Measurements from ENCODE around the gene KLF7. TPM values are rescaled to one million over a fixed set of nuclear protein-coding genes. Genes with fewer than 3 reads are reported as not detected.
A peak's percentile ranks its signal among the peaks of the same experiment; 100 is the strongest.

The KLF7 gene
- total and polyA plus RNA-seq, 5 donors from 2014 or later, result 5.9 to 64.3 (median 9.3) TPM

DNA sequence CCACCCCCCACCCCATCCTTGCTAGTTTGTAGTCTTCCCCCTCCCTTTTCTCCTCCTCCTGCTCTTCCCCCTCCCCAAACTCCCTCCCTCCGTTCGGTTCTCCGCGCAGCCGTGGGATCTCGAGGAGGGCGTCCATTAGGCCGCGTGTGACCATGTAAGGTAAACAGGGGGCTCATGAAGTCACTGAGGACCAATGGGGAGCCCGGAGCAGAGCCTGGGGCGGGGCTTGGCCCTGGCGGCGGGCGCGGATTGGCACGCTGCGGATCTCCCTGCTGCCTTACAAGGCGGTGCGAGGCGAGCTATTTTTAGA is 246 bp upstream of the KLF7 start:
- peak; percentile 91 to 93 for ATAC-seq (ENCODE audit: low read depth in 2 of 2)
- peak overlapping the region; percentile 95 to 99 (median 98) for H3K4me3 Mint-ChIP-seq
- H3K27ac Mint-ChIP-seq, result peak overlapping the region; percentile 97 to 99 (median 99)
- no peaks in the 10 kb centered on the region for H3K9me3 ChIP-seq (ENCODE audit: control insufficient read depth in 2 of 2, low read length in 2 of 2)
- peaks cover 16 to 55% (median 22%) of the 10 kb centered on the region in 4 donors for H3K4me1 Mint-ChIP-seq
- peaks cover 10% of the 10 kb centered on the region for H3K27me3 Mint-ChIP-seq
- no peaks in the 10 kb centered on the region for H3K36me3 Mint-ChIP-seq
- peak overlapping the region; percentile 96 for H3K4me3 ChIP-seq (ENCODE audit: low read depth, low read length)
- H3K27ac ChIP-seq (ENCODE audit: insufficient read depth, low read length, poor library complexity, severe bottlenecking), result peak overlapping the region; percentile 98
- peaks cover 0 to 2% (median 0%) of the 10 kb centered on the region in 7 donors for H3K9me3 Mint-ChIP-seq
- no peaks in the 10 kb centered on the region for H3K36me3 ChIP-seq (ENCODE audit: control insufficient read depth, insufficient read depth, low read length)
- DNase-seq, result peak; percentile 93 to 99 (median 95)
- H3K4me1 ChIP-seq (ENCODE audit: control insufficient read depth, insufficient read depth, low read length, poor library complexity, severe bottlenecking), result peaks cover 16% of the 10 kb centered on the region
- peaks cover 5% of the 10 kb centered on the region for H3K27me3 ChIP-seq (ENCODE audit: control insufficient read depth, insufficient read depth, low read length)

DNA sequence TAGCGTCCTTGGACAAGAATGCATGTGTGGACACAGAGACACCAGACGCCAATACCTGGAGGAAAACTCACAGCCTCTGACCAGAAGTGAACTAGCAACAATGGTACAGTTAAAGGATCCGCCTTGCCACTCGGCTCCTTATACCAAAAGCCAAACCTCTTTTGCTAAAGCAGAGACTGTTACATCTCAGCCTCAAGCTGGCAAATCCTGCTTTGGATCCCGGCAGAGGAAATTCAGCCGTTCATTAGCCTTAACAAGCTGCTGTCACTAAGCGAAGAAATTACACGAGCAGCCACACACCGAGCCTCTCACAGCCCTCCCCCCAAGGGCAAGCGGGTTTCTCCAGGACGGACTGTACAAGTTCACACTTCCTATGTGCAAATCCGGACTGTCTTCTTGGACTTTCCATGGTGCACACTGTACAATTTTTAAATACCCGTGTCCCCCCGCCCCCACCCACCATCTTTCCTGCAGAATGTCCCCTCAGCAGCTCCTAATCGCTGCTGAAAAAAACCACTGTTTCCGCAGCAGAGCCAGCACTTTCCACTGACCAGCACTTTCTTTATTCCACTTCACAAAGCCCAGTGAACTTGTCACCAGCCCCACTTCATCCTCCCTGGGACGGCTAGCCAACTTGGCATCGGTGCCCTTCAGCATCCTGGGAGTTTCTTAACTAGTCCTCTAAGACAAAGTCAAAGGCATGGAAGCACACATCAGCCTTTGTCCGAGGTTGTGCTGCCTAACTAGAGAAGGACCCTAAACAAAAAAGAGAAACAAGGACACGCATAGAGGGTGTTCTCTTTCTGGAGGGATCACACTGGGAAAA is 1.5 kb downstream of the KLF7 start:
- Histone ChIP-seq H3K36me3 (ENCODE audit: control insufficient read depth, insufficient read depth, low read length) (no peaks in the 10 kb centered on the region), H3K27me3 (ENCODE audit: control insufficient read depth, insufficient read depth, low read length) (peaks cover 5% of the 10 kb centered on the region), H3K9me3 (ENCODE audit: control insufficient read depth in 2 of 2, low read length in 2 of 2) (no peaks in the 10 kb centered on the region), H3K27ac (ENCODE audit: insufficient read depth, low read length, poor library complexity, severe bottlenecking) (peak overlapping the region; percentile 98), H3K4me1 (ENCODE audit: control insufficient read depth, insufficient read depth, low read length, poor library complexity, severe bottlenecking) (peaks cover 16% of the 10 kb centered on the region), H3K4me3 (ENCODE audit: low read depth, low read length) (peak overlapping the region; percentile 96)
- Mint-ChIP-seq H3K4me3 (peak overlapping the region; percentile 95 to 99 (median 98)), H3K27me3 (peaks cover 6% of the 10 kb centered on the region), H3K36me3 (no peaks in the 10 kb centered on the region), H3K4me1 (peaks cover 17 to 70% (median 28%) of the 10 kb centered on the region in 4 donors), H3K27ac (peak overlapping the region; percentile 95 to 99 (median 99)), H3K9me3 (no peaks in the 10 kb centered on the region)
- ATAC-seq (ENCODE audit: low read depth in 2 of 2) (no peak), DNase-seq (peak in 2 of 3 donors; percentile 11 to 51)

DNA sequence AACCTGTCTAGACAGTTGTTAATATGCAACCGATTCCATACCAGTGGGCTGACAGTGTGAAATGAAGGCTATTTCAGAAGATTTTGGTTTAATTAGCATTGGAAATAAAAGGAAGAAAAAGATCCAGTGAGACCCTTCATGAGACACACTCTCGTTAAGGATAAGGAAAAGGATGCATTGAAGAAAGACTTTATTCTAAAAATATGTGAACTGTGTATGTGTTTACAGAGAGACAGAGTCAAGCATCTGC is 2.1 kb downstream of the KLF7 start:
- peak overlapping the region; percentile 95 to 99 (median 98) for H3K4me3 Mint-ChIP-seq
- H3K9me3 Mint-ChIP-seq, result no peaks in the 10 kb centered on the region
- H3K27me3 Mint-ChIP-seq, result peaks cover 6% of the 10 kb centered on the region
- no peaks in the 10 kb centered on the region for H3K36me3 Mint-ChIP-seq
- Histone ChIP-seq H3K36me3 (ENCODE audit: control insufficient read depth, insufficient read depth, low read length) (no peaks in the 10 kb centered on the region), H3K27ac (ENCODE audit: insufficient read depth, low read length, poor library complexity, severe bottlenecking) (peak overlapping the region; percentile 98), H3K27me3 (ENCODE audit: control insufficient read depth, insufficient read depth, low read length) (peaks cover 5% of the 10 kb centered on the region), H3K9me3 (ENCODE audit: control insufficient read depth in 2 of 2, low read length in 2 of 2) (no peaks in the 10 kb centered on the region), H3K4me1 (ENCODE audit: control insufficient read depth, insufficient read depth, low read length, poor library complexity, severe bottlenecking) (peaks cover 16% of the 10 kb centered on the region), H3K4me3 (ENCODE audit: low read depth, low read length) (peak overlapping the region; percentile 96)
- peaks cover 17 to 74% (median 29%) of the 10 kb centered on the region in 4 donors for H3K4me1 Mint-ChIP-seq
- no peak for DNase-seq
- ATAC-seq (ENCODE audit: low read depth in 2 of 2), result no peak
- peak overlapping the region; percentile 95 to 99 (median 99) for H3K27ac Mint-ChIP-seq

DNA sequence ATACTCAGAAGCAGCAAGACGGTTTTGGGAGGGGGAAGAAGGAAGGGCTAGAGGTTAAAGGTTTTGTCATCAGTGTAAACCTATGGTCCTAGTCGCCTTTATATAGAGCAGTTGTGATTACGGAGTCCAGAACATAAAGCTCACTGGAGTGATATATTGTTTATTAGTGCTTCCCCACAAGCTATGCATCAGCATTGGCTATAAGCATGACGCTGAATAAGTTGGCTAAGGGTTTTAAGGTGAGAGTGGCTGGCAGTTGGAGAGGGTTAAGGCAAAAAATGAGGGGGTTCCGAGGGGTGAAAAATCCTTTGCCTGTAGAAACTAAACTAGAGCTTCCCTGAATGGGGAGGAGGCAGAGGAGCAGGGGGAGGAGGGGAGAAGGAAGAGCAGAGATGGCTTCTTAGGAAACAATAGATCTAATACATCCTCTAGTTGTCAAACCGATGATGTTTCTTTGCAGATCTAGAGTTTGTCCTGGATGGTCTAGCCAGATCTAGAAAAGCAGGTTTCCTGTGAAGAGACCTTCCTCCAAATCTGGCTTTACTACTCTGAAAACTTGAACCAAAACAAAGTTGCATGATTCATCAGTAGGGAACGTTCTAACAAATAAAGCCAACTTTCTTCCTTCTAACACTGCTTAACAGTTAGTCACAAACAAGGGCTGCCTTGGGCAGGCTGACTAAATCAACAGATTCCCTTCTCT is 2.5 kb downstream of the KLF7 start:
- Histone ChIP-seq H3K27me3 (ENCODE audit: control insufficient read depth, insufficient read depth, low read length) (peaks cover 5% of the 10 kb centered on the region), H3K4me1 (ENCODE audit: control insufficient read depth, insufficient read depth, low read length, poor library complexity, severe bottlenecking) (peaks cover 16% of the 10 kb centered on the region), H3K4me3 (ENCODE audit: low read depth, low read length) (peak overlapping the region; percentile 96), H3K27ac (ENCODE audit: insufficient read depth, low read length, poor library complexity, severe bottlenecking) (peak overlapping the region; percentile 98), H3K9me3 (ENCODE audit: control insufficient read depth in 2 of 2, low read length in 2 of 2) (no peaks in the 10 kb centered on the region), H3K36me3 (ENCODE audit: control insufficient read depth, insufficient read depth, low read length) (no peaks in the 10 kb centered on the region)
- Mint-ChIP-seq H3K4me3 (peak overlapping the region; percentile 95 to 99 (median 98)), H3K27ac (peak overlapping the region; percentile 95 to 99 (median 99)), H3K27me3 (peaks cover 6% of the 10 kb centered on the region), H3K4me1 (peaks cover 17 to 77% (median 30%) of the 10 kb centered on the region in 4 donors), H3K36me3 (no peaks in the 10 kb centered on the region), H3K9me3 (no peaks in the 10 kb centered on the region)
- peak in 2 of 3 donors; percentile 9 to 56 for DNase-seq
- peak in 1 of 2 donors; percentile 4 for ATAC-seq (ENCODE audit: low read depth in 2 of 2)

DNA sequence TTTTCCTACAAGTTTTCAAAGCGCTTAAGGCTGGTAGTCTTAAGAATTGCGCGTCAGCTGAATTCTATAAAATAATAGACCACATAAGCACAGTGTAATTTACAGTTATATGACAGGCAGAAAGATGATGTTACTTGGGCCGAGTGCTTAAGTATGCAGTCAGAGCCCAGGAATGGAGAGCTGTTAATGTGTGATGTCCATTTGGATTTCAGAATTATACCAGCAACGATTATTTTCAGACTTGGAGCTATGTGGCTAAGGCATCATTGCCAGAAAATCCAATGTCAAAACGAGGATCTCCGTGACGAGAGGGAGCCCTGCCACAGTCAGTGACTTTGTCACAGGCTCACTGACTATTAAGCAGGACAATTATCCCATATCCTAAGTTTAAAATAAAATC is 3.4 kb downstream of the KLF7 start:
- ATAC-seq (ENCODE audit: low read depth in 2 of 2) (no peak), DNase-seq (no peak)
- H3K9me3 Mint-ChIP-seq, result no peaks in the 10 kb centered on the region
- H3K4me1 Mint-ChIP-seq, result peaks cover 13 to 78% (median 35%) of the 10 kb centered on the region in 4 donors
- Histone ChIP-seq H3K27me3 (ENCODE audit: control insufficient read depth, insufficient read depth, low read length) (peaks cover 5% of the 10 kb centered on the region), H3K9me3 (ENCODE audit: control insufficient read depth in 2 of 2, low read length in 2 of 2) (no peaks in the 10 kb centered on the region), H3K27ac (ENCODE audit: insufficient read depth, low read length, poor library complexity, severe bottlenecking) (no peak overlapping the region), H3K36me3 (ENCODE audit: control insufficient read depth, insufficient read depth, low read length) (no peaks in the 10 kb centered on the region), H3K4me3 (ENCODE audit: low read depth, low read length) (peak overlapping the region; percentile 96), H3K4me1 (ENCODE audit: control insufficient read depth, insufficient read depth, low read length, poor library complexity, severe bottlenecking) (peaks cover 22% of the 10 kb centered on the region)
- peak overlapping the region; percentile 69 to 99 (median 98) for H3K4me3 Mint-ChIP-seq
- peaks cover 6% of the 10 kb centered on the region for H3K27me3 Mint-ChIP-seq
- peak overlapping the region in 2 of 3 donors; percentile 40 to 99 for H3K27ac Mint-ChIP-seq
- H3K36me3 Mint-ChIP-seq, result peaks cover 5% of the 10 kb centered on the region

DNA sequence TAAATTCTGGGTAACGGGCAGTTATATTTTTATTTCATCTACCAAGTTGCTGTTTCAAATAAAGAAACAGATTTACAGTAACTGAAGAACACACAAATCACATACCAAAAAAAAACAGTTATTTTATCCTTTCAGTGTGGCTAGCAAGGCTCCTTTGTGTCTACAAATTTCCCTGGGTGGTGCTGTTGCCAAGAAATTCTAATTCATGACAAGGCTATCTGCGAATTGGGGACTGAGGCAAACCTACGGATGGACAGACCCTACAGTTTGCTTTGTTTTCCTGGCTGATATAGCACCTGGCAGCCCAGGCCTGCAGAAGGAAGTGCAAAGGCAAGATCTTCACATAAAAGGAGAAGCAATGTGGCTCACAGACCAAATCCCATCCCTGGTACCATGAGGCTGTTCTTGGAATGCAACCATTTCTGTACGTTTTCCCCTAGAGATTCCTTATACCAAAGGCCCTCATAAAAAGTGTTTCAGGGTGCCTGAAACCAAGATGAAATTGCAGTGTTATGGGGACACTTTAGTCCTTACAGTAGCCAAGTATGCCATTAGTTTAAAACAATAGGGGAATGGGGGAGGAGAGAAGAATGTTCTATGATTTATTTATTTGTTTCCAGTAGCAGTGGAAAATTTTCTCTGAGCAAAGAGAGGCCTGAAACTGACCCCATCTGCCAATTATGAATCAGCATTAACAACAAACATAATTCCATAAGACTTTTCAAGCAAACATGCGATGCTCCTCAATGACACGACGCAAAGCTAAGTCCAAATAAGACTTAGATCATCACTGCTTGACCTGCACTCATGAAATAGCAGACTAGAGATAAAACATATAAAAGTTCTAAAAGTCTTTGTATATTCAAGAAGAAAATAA is 4.3 kb downstream of the KLF7 start:
- Histone ChIP-seq H3K4me3 (ENCODE audit: low read depth, low read length) (peak overlapping the region; percentile 2), H3K36me3 (ENCODE audit: control insufficient read depth, insufficient read depth, low read length) (no peaks in the 10 kb centered on the region), H3K27me3 (ENCODE audit: control insufficient read depth, insufficient read depth, low read length) (peaks cover 5% of the 10 kb centered on the region), H3K9me3 (ENCODE audit: control insufficient read depth in 2 of 2, low read length in 2 of 2) (no peaks in the 10 kb centered on the region), H3K4me1 (ENCODE audit: control insufficient read depth, insufficient read depth, low read length, poor library complexity, severe bottlenecking) (peaks cover 30% of the 10 kb centered on the region), H3K27ac (ENCODE audit: insufficient read depth, low read length, poor library complexity, severe bottlenecking) (no peak overlapping the region)
- peaks cover 6% of the 10 kb centered on the region for H3K27me3 Mint-ChIP-seq
- peak overlapping the region in 1 of 3 donors; percentile 40 for H3K27ac Mint-ChIP-seq
- H3K4me3 Mint-ChIP-seq, result peak overlapping the region; percentile 27 to 99 (median 53)
- no peak for ATAC-seq (ENCODE audit: low read depth in 2 of 2)
- DNase-seq, result no peak
- H3K9me3 Mint-ChIP-seq, result no peaks in the 10 kb centered on the region
- peaks cover 10 to 81% (median 42%) of the 10 kb centered on the region in 4 donors for H3K4me1 Mint-ChIP-seq
- peaks cover 8% of the 10 kb centered on the region for H3K36me3 Mint-ChIP-seq

DNA sequence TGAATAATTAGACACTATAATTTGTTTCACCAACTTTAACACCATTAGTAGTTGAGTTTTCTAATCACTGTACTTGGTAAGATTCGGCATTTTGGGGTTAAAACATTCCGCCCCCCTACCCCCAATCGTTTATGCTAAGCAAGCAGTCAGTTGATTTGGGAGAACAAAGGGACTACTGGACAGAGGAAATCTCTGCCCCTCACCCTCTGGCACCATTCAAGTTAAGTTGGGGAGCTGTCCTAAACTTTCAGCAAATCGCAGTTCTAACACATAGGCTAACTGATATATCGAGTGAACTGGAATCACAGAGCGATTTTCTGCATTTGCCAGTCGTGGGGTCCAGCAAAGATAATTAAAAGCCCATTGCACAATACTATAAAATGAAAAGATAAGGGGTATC is 5.6 kb downstream of the KLF7 start:
- peaks cover 43% of the 10 kb centered on the region for H3K4me1 ChIP-seq (ENCODE audit: control insufficient read depth, insufficient read depth, low read length, poor library complexity, severe bottlenecking)
- no peaks in the 10 kb centered on the region for H3K9me3 ChIP-seq (ENCODE audit: control insufficient read depth in 2 of 2, low read length in 2 of 2)
- no peaks in the 10 kb centered on the region for H3K36me3 ChIP-seq (ENCODE audit: control insufficient read depth, insufficient read depth, low read length)
- Mint-ChIP-seq H3K36me3 (peaks cover 8% of the 10 kb centered on the region), H3K27me3 (peaks cover 3% of the 10 kb centered on the region), H3K4me1 (peaks cover 10 to 91% (median 54%) of the 10 kb centered on the region in 4 donors), H3K4me3 (no peak overlapping the region), H3K9me3 (no peaks in the 10 kb centered on the region), H3K27ac (peak overlapping the region in 1 of 3 donors; percentile 49)
- no peak overlapping the region for H3K4me3 ChIP-seq (ENCODE audit: low read depth, low read length)
- H3K27me3 ChIP-seq (ENCODE audit: control insufficient read depth, insufficient read depth, low read length), result peaks cover 5% of the 10 kb centered on the region
- no peak for ATAC-seq (ENCODE audit: low read depth in 2 of 2)
- H3K27ac ChIP-seq (ENCODE audit: insufficient read depth, low read length, poor library complexity, severe bottlenecking), result no peak overlapping the region
- DNase-seq, result no peak
